K562 (cell line): ENCODE data around the gene P2RY6. TPM values are rescaled to one million over a fixed set of nuclear protein-coding genes. Genes with fewer than 3 reads are reported as not detected.

ENCODE experiments used
- ARID2 ChIP-seq: fragments of 450-650 bp; IDR thresholded peaks from 2 replicates; pipeline ENCODE4 v1.6.1; 2017; ENCODE audit warnings: antibody characterized with exemption, mild to moderate bottlenecking
- BRCA1 ChIP-seq, 2 experiments: fragments of 450-650 bp in 1 of 2; sonication (generic) in 1 of 2; formaldehyde crosslinking in 1 of 2; IDR thresholded peaks; 2 replicates each; pipeline versions ENCODE4 v1.5.0 to v1.6.1; 2017 to 2020; ENCODE audit warnings: mild to moderate bottlenecking in 1 of 2, missing genetic modification reagents in 1 of 2
- MTF1 ChIP-seq: fragments of 250-450 bp; sonication (Bioruptor Pico); IDR thresholded peaks from 2 replicates; pipeline ENCODE4 v1.9.0; 2021; ENCODE audit warnings: moderate library complexity, mild to moderate bottlenecking, inconsistent platforms, borderline replicate concordance
- NR3C1 ChIP-seq: sonication (generic); formaldehyde crosslinking; IDR thresholded peaks from 2 replicates; pipeline ENCODE4 v1.8.1; 2022; ENCODE audit warnings: missing genetic modification reagents
- NRF1 ChIP-seq, 2 experiments: fragments of 450-650 bp; IDR thresholded peaks in 1 of 2; conservative IDR thresholded peaks in 1 of 2; 2 replicates each; pipeline ENCODE4 v1.6.1; 2014; ENCODE audit warnings: mild to moderate bottlenecking in 2 of 2
- NUFIP1 ChIP-seq: fragments of 450-650 bp; IDR thresholded peaks from 2 replicates; pipeline ENCODE4 v1.6.1; 2018; ENCODE audit not compliant: partially characterized antibody
- STAT5B ChIP-seq: fragments of 250-450 bp; sonication (Bioruptor Pico); IDR thresholded peaks from 2 replicates; pipeline ENCODE4 v1.8.0; 2021; ENCODE audit warnings: mild to moderate bottlenecking, inconsistent platforms
- STAT6 ChIP-seq: sonication (generic); formaldehyde crosslinking; IDR thresholded peaks from 2 replicates; pipeline ENCODE4 v1.8.1; 2023; ENCODE audit warnings: mild to moderate bottlenecking, missing genetic modification reagents
- U2AF2 ChIP-seq: fragments of 200-400 bp; formaldehyde crosslinking; optimal IDR thresholded peaks from 2 replicates; pipeline ENCODE3; 2017; ENCODE audit warnings: low read depth, mild to moderate bottlenecking, low read length
- polyA plus RNA-seq, 8 experiments: library from polyadenylated mRNA; depleted of rRNA in 4 of 8; stranded (reverse) in 5 of 8; unstranded in 3 of 8; fragments of >200 nt; fragmentation: Nextera tagmentation in 2 of 8; fragmentation: Illumina TruSeq in 1 of 8; extraction: Ambion mirVana in 2 of 8; extraction: Trizol in 1 of 8; gene quantifications; 2 replicates each; pipeline versions ENCODE4 v1.2.1 to v1.2.3, GENCODE V29; 2011 to 2014; ENCODE audit warnings: inconsistent platforms in 1 of 8, missing spikeins in 1 of 8
- total RNA-seq, 7 experiments: library from RNA; depleted of rRNA in 6 of 7; stranded (reverse); fragments of >200 nt in 6 of 7; fragmentation: Illumina TruSeq in 2 of 7; extraction: Trizol in 2 of 7; gene quantifications; 2 replicates each; pipeline versions ENCODE4 v1.2.1 to v1.2.3, GENCODE V29; 2011 to 2021; ENCODE audit warnings: low replicate concordance in 1 of 7
- TF ChIP-seq, protein P1 (sequence below), 3 experiments: fragments of 200-800 bp in 1 of 3; sonication (Bioruptor generic) in 1 of 3; sonication (generic) in 1 of 3; formaldehyde crosslinking in 1 of 3; IDR thresholded peaks; 2 replicates each; pipeline versions ENCODE4 v1.6.1 to v1.8.0; 2016 to 2022; ENCODE audit warnings: mild to moderate bottlenecking in 2 of 3, missing compliant biosample characterization in 2 of 3, missing genetic modification characterization in 2 of 3, missing genetic modification reagents in 1 of 3
- TF ChIP-seq, protein P2 (sequence below): fragments of 450-650 bp; IDR thresholded peaks from 2 replicates; pipeline ENCODE4 v1.6.1; 2017; ENCODE audit warnings: antibody characterized with exemption, mild to moderate bottlenecking

The P2RY6 gene
- total and polyA plus RNA-seq, 9 of the 15 experiments (the other 6 are each of a cell fraction or from before 2014, with no cell fraction given): not detected

DNA sequence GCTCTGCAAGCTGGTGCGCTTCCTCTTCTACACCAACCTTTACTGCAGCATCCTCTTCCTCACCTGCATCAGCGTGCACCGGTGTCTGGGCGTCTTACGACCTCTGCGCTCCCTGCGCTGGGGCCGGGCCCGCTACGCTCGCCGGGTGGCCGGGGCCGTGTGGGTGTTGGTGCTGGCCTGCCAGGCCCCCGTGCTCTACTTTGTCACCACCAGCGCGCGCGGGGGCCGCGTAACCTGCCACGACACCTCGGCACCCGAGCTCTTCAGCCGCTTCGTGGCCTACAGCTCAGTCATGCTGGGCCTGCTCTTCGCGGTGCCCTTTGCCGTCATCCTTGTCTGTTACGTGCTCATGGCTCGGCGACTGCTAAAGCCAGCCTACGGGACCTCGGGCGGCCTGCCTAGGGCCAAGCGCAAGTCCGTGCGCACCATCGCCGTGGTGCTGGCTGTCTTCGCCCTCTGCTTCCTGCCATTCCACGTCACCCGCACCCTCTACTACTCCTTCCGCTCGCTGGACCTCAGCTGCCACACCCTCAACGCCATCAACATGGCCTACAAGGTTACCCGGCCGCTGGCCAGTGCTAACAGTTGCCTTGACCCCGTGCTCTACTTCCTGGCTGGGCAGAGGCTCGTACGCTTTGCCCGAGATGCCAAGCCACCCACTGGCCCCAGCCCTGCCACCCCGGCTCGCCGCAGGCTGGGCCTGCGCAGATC, 37.5 kb upstream of the P2RY6 start (continued):
- TF ChIP-seq NUFIP1 (no peak), STAT6 (CRISPR knock-in tag) (no peak), U2AF2 (no peak), STAT5B (CRISPR knock-in tag) (no peak), NRF1 (conservative IDR thresholded peaks at IDR 0.05 in 1 of 2, IDR thresholded peaks at IDR 0.05 in 1 of 2) (no peak), NR3C1 (no peak), MTF1 (no peak), ARID2 (no peak), BRCA1 (IDR thresholded peaks at IDR 0.05) (no peak), BRCA1 (CRISPR knock-in tag; IDR thresholded peaks at IDR 0.05) (no peak)
- TF ChIP-seq, protein P1, sequence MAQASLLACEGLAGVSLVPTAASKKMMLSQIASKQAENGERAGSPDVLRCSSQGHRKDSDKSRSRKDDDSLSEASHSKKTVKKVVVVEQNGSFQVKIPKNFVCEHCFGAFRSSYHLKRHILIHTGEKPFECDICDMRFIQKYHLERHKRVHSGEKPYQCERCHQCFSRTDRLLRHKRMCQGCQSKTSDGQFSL (CRISPR knock-in tag; IDR thresholded peaks at IDR 0.05): no peak
- TF ChIP-seq, protein P1 (tag; IDR thresholded peaks at IDR 0.05): no peak
- TF ChIP-seq, protein P2, sequence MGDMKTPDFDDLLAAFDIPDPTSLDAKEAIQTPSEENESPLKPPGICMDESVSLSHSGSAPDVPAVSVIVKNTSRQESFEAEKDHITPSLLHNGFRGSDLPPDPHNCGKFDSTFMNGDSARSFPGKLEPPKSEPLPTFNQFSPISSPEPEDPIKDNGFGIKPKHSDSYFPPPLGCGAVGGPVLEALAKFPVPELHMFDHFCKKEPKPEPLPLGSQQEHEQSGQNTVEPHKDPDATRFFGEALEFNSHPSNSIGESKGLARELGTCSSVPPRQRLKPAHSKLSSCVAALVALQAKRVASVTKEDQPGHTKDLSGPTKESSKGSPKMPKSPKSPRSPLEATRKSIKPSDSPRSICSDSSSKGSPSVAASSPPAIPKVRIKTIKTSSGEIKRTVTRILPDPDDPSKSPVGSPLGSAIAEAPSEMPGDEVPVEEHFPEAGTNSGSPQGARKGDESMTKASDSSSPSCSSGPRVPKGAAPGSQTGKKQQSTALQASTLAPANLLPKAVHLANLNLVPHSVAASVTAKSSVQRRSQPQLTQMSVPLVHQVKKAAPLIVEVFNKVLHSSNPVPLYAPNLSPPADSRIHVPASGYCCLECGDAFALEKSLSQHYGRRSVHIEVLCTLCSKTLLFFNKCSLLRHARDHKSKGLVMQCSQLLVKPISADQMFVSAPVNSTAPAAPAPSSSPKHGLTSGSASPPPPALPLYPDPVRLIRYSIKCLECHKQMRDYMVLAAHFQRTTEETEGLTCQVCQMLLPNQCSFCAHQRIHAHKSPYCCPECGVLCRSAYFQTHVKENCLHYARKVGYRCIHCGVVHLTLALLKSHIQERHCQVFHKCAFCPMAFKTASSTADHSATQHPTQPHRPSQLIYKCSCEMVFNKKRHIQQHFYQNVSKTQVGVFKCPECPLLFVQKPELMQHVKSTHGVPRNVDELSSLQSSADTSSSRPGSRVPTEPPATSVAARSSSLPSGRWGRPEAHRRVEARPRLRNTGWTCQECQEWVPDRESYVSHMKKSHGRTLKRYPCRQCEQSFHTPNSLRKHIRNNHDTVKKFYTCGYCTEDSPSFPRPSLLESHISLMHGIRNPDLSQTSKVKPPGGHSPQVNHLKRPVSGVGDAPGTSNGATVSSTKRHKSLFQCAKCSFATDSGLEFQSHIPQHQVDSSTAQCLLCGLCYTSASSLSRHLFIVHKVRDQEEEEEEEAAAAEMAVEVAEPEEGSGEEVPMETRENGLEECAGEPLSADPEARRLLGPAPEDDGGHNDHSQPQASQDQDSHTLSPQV: no peak
